HepG2 (cell line): Measurements from ENCODE around the gene CLEC18C. TPM values are rescaled to one million over a fixed set of nuclear protein-coding genes. Genes with fewer than 3 reads are reported as not detected.

Experiments
- ATAC-seq: fragments of 200-7000 bp; cut with Tn5 transposase; 3 replicates; pipeline ENCODE4 v1.9.1; 2020; ENCODE audit warnings: mild to moderate bottlenecking, moderate library complexity
- BruUV-seq: library from RNA; stranded (reverse); fragments of 400-500 nt; replicated peaks from 2 replicates; lab custom pipeline; 2021; lab: Mats Ljungman, UMichigan
- CTCF ChIA-PET: fragments of 300-600 bp; formaldehyde crosslinking; extraction: SDS; loops from one replicate; lab custom pipeline; 2021; ENCODE audit warnings: low total read pairs, inconsistent platforms, low intra/inter-chr PET ratio; lab: Yijun Ruan, JAX
- POLR2A ChIA-PET: fragments of 350-600 bp; sonication (Branson Sonifier 250); formaldehyde crosslinking; loops from one replicate; lab custom pipeline; 2020; ENCODE audit warnings: antibody characterized with exemption, inconsistent platforms; lab: Yijun Ruan, JAX
- DNase-seq: peaks from one replicate; pipeline ENCODE4 v3.0.0-alpha.2; 2015; ENCODE audit warnings: low spot score
- FAIRE-seq: peaks from 3 replicates; lab custom pipeline; 2011; peaks lifted over from hg19 to GRCh38; lab: Jason Lieb, UNC
- H2AFZ ChIP-seq: one replicate; pipeline ENCODE4 v1.6.1; 2011; ENCODE audit warnings: low read length, inconsistent platforms
- H3K27ac ChIP-seq: fragments of 300-600 bp; 3 replicates; pipeline ENCODE4 v1.8.0; 2011; ENCODE audit warnings: mixed run types, mild to moderate bottlenecking, mixed read lengths, low read length, inconsistent platforms; ENCODE audit not compliant: insufficient read depth; ENCODE audit errors: extremely low read length
- H3K27me3 ChIP-seq, 2 experiments: fragments of 200-600 bp in 1 of 2; 2 replicates in 1 of 2; 3 replicates in 1 of 2; pipeline versions ENCODE4 v1.6.0 to v1.8.0; 2011; ENCODE audit warnings: low read length in 2 of 2, mild to moderate bottlenecking in 2 of 2, moderate library complexity in 2 of 2, inconsistent platforms in 1 of 2; ENCODE audit not compliant: insufficient read depth in 2 of 2, control insufficient read depth in 1 of 2
- H3K36me3 ChIP-seq, 2 experiments: fragments of 200-600 bp in 1 of 2; replicated peaks in 1 of 2; 2 replicates in 1 of 2; 3 replicates in 1 of 2; pipeline versions ENCODE4 v1.5.1 to v1.8.0; 2011; ENCODE audit warnings: low read length in 2 of 2, inconsistent platforms in 1 of 2; ENCODE audit not compliant: insufficient read depth in 2 of 2, control insufficient read depth in 1 of 2
- H3K4me1 ChIP-seq: 2 replicates; pipeline ENCODE4 v1.5.1; 2012; ENCODE audit warnings: low read length, inconsistent platforms; ENCODE audit not compliant: insufficient read depth
- H3K4me2 ChIP-seq: 2 replicates; pipeline ENCODE4 v1.6.0; 2011; ENCODE audit warnings: low read depth, low read length, inconsistent platforms
- H3K4me3 ChIP-seq, 3 experiments: fragments of 200-600 bp in 1 of 3; sonication (generic), shearing (Covaris generic) in 1 of 3; replicated peaks in 1 of 3; 2 replicates each; pipeline ENCODE4 v1.5.1; 2011 to 2016; ENCODE audit warnings: low read length in 3 of 3, inconsistent platforms in 2 of 3, low read depth in 2 of 3, mild to moderate bottlenecking in 2 of 3, control low read depth in 1 of 3, mixed read lengths in 1 of 3; ENCODE audit not compliant: insufficient read depth in 1 of 3
- H3K79me2 ChIP-seq: one replicate; pipeline ENCODE4 v1.6.1; 2011; ENCODE audit warnings: low read length, inconsistent platforms; ENCODE audit not compliant: insufficient read depth
- H3K9ac ChIP-seq: 2 replicates; pipeline ENCODE4 v1.6.0; 2011; ENCODE audit warnings: mild to moderate bottlenecking, low read depth, low read length, inconsistent platforms; ENCODE audit not compliant: insufficient read depth
- H3K9me3 ChIP-seq: 2 replicates; pipeline ENCODE4 v1.5.1; 2012; ENCODE audit warnings: mild to moderate bottlenecking, low read length
- H4K20me1 ChIP-seq: 2 replicates; pipeline ENCODE4 v1.6.0; 2011; ENCODE audit warnings: inconsistent platforms, mild to moderate bottlenecking, low read length, moderate library complexity; ENCODE audit not compliant: insufficient read depth
- BORCS8-MEF2B ChIP-seq: sonication (generic); formaldehyde crosslinking; IDR thresholded peaks from 2 replicates; pipeline ENCODE4 v1.8.0; 2022; ENCODE audit warnings: mild to moderate bottlenecking, missing genetic modification reagents
- JARID2 ChIP-seq: sonication (generic); formaldehyde crosslinking; IDR thresholded peaks from 2 replicates; pipeline ENCODE4 v1.8.1; 2023; ENCODE audit warnings: missing genetic modification reagents, inconsistent platforms; ENCODE audit not compliant: insufficient replicate concordance
- POLR2AphosphoS5 ChIP-seq: IDR thresholded peaks from 2 replicates; pipeline ENCODE4 v1.6.1; 2012; ENCODE audit warnings: low read depth, low read length
- RFX3 ChIP-seq: IDR thresholded peaks from 2 replicates; pipeline ENCODE4 v1.6.1; 2016; ENCODE audit warnings: missing biosample characterization, missing genetic modification reagents
- ZNF770 ChIP-seq: sonication (generic); formaldehyde crosslinking; IDR thresholded peaks from 2 replicates; pipeline ENCODE4 v1.5.0; 2020; ENCODE audit warnings: mild to moderate bottlenecking, missing genetic modification reagents
- WGBS: methylation state at CpG from one replicate; pipeline ENCODE4 v1.1.6; 2017; ENCODE audit warnings: low lambda C conversion rate; 5-methylcytosine and 5-hydroxymethylcytosine counted together
- in situ Hi-C: cut with HindIII; loops from 2 replicates; pipeline ENCODE4 v1.10.0; 2017; ENCODE audit warnings: low pct_unique_long_range_greater_than_20kb; ENCODE audit not compliant: extremely low pct_ligation_motif_present
- intact Hi-C: fragments of 100-400 bp; cut with micrococcal nuclease; formaldehyde crosslinking; loops from one replicate; pipeline ENCODE4 v1.10.0; 2022; ENCODE audit not compliant: unreplicated experiment
- polyA plus RNA-seq, 8 experiments: library from polyadenylated mRNA; depleted of rRNA in 3 of 8; stranded (reverse) in 7 of 8; unstranded in 1 of 8; fragments of >200 nt; fragmentation: Illumina TruSeq in 4 of 8; extraction: Trizol in 4 of 8; gene quantifications; 2 replicates each; pipeline versions ENCODE4 v1.2.1 to v1.2.3, GENCODE V29; 2011 to 2016; ENCODE audit warnings: low read depth in 4 of 8, missing spikeins in 1 of 8, mixed read lengths in 1 of 8; ENCODE audit not compliant: insufficient read depth in 1 of 8
- total RNA-seq, 5 experiments: library from RNA; depleted of rRNA; stranded (reverse); fragments of >200 nt; fragmentation: Illumina TruSeq; extraction: Trizol; gene quantifications; 2 replicates each; pipeline ENCODE4 v1.2.3, GENCODE V29; 2016; ENCODE audit warnings: low read depth in 1 of 5

Gene CLEC18C
- total and polyA plus RNA-seq, 2 of the 13 experiments (the other 11 are each of a cell fraction or from before 2014, with no cell fraction given): 0.15 to 0.29 TPM

- TF ChIP-seq ZNF770 (CRISPR knock-in tag): peak; percentile 85
These were observed 13.9 kb upstream of the CLEC18C start (continued) for GRCh38 chr16:70159355-70160348.

GRCh38 chr16:70160388-70160787, 13.2 kb upstream of the CLEC18C start:
- Histone ChIP-seq H3K4me2 (no peak overlapping the region), H3K4me3 (no peak overlapping the region), H2AFZ (no peak overlapping the region), H3K27me3 (no peaks in the 10 kb centered on the region), H3K27ac (no peak overlapping the region), H3K9ac (no peak overlapping the region), H4K20me1 (no peaks in the 10 kb centered on the region), H3K4me1 (peaks cover 72% of the 10 kb centered on the region), H3K36me3 (peaks cover 15 to 42% of the 10 kb centered on the region in 2 experiments), H3K79me2 (no peaks in the 10 kb centered on the region), H3K9me3 (no peaks in the 10 kb centered on the region)
- in situ Hi-C loops (loop anchor here (10.0 kb wide), 1 partner anchor 94 kb away; the partner anchor contains the start of gene EXOSC6), intact Hi-C loops (no loop called here)
- FAIRE-seq (no peak), DNase-seq (no peak), ATAC-seq (no peak)
- 96% methylated on average over 6 of the region's 6 CpGs for WGBS
- TF ChIP-seq JARID2 (CRISPR knock-in tag) (no peak), POLR2AphosphoS5 (0 out of 2 replicates have a peak, but pooled peaks have one; percentile 8), BORCS8-MEF2B (CRISPR knock-in tag) (0 out of 2 replicates have a peak, but pooled peaks have one; percentile 35), RFX3 (no peak)
- POLR2A ChIA-PET: interaction anchor here (2.3 kb wide), 1 partner anchor 8 kb away, joined by 12 read pairs; no protein-coding TSS in a partner anchor
- CTCF ChIA-PET: no interaction called here
- BruUV-seq: no TSS peak
